Hematopoietic multipotent progenitor cell (in vitro differentiated cells): ENCODE results near the gene OR5AS1. TPM values are rescaled to one million over a fixed set of nuclear protein-coding genes. Genes with fewer than 3 reads are reported as not detected.
"Not testable (repeated sequence)": the region's sequence is repeated elsewhere in the genome, so short reads cannot be mapped to it uniquely, and the experiment has no call there.

Experiments
- DNase-seq, 3 donors: peaks; one replicate each; pipeline ENCODE4 v3.0.0-alpha.2; 2011 to 2015; ENCODE audit warnings: low read depth in 2 of 3, low spot score in 2 of 3
- total RNA-seq: library from RNA; depleted of rRNA; stranded (reverse); fragments of >200 nt; gene quantifications from one replicate; pipeline ENCODE4 v1.2.3, GENCODE V29; 2012

The OR5AS1 gene
- not detected for total RNA-seq

DNA sequence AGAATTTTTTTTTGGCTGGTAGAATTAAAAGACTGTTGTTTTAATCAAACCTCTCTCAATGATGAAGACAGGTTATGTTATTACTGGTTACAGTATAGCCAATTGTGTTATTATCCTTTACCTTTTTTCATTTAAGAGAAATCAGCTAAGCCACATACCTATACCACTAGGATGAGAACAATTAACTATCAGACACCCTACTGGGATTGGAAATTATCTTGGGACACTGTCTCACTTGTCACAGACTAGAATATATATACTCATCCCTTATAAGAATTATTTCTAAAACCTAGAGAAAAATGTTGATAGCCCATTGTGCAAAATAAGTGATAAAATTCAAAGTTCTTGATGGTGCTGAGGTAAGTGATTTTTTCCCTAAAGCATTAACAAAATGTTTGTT lies at the start of gene OR5AS1:
TSS of gene OR5AS1 (plus strand) at position 301 of the 400 bp plus-strand sequence. CDS start 2,765 bp downstream, outside the sequence.
- no peak for DNase-seq

GRCh38 chr11:55994525-55994924 lies 32.9 kb upstream of the OR5AS1 start, which contains the start of gene OR5F1:
TSS of gene OR5F1 (minus strand) at chr11:55994625. CDS start at chr11:55994625, 0 bp downstream.
- DNase-seq, result no peak

GRCh38 chr11:56010716-56011115 lies 16.7 kb upstream of the OR5AS1 start:
- no peak for DNase-seq

DNA sequence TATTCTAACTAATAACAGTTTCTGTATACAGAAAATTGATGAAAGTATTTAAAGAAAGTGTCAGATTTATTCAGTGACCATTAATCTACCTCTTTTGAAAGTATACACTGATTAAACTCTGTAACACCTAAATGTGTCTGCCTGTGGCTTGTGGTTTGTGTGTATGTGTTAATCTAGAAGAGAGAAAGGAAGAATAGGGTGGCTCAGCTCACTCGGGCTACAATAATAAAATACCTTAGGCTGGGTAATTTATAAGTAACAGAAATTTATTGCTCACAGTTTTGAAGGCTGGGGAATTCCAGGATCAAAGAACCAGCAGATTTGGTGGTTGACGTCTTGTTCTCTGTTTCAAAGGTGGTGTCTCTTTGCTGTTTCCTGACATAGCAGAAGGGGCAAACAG lies 13.6 kb upstream of the OR5AS1 start:
- no peak for DNase-seq

DNA sequence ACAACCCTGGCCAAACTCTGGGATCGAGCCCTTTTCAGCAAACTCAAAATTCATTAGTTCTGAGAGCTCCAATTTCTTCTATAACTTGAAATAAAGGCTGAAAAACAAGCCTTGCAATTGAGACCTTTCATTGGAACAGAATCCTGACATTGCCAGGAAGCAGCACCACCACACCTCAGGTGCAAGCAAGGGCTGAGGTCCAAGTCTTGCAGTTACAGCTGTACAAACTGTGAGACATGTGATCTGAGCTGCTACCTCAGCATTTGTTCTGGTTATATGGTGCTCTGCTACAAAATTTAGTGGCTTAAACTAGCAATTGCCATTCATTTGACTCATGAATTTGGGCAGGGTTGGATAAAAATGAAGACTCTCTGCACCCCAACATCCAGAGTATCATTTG lies 18.1 kb downstream of the OR5AS1 start:
- DNase-seq, result no peak

- DNase-seq, result no peak
Measured at GRCh38 chr11:56048480-56048879, 21.0 kb downstream of the OR5AS1 start.

DNA sequence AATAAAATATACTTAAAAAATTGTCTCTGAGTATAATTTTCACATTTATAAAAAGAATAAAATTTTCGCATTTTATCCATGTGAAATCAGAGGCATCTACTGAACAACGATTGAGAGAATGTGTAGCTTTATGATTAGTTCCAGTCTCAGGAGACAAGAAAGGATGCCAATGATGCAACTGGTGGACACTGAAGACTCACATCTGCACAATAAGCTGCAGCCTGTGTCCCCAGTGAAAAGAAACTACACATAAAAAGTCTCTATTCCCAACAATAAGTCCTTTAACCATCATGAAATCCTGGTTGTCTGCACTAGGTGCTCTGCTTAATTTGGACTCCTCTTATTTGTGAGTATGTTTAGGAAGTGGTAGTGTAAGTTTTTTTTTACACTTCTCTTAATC lies 22.0 kb downstream of the OR5AS1 start:
- DNase-seq, result no peak

DNA sequence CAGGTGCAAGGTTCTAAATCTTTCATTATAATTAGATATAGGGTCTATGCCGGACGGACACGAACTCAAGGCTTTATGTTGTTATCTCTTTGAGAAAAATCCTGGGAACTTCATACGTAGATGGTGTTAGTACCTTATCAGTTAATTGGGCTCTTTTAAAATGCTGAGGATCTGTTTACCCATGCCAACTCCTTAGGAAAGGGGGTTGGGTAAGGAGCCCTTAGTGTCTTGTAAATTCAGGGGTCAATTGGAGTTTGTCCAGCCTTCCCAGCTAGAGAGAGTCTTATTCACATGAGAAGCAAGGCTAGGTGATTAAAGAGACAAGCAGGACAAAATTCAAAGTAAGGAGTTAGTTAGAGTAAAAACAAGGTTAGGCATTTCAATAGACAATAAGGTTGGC lies 28.9 kb downstream of the OR5AS1 start:
- not testable (repeated sequence) for DNase-seq

DNA sequence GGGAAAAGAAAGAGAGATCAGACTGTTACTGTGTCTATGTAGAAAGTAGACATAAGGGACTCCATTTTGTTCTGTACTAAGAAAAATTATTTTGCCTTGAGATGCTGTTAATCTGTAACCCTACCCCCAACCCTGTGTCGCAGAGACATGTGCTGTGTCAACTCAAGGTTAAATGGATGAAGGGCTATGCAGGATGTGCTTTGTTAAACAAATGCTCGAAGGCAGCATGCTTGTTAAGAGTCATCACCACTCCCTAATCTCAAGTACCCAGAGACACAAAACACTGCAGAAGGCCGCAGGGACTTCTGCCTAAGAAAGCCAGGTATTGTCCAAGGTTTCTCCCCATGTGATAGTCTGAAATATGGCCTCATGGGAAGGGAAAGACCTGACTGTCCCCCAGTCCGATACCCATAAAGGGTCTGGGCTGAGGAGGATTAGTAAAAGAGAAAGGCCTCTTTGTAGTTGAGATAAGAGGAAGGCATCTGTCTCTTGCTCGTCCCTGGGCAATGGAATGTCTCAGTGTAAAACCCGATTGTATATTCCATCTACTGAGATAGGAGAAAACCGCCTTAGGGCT lies 30.3 kb downstream of the OR5AS1 start:
- DNase-seq, result not testable (repeated sequence)

GRCh38 chr11:56058260-56058780 lies 30.9 kb downstream of the OR5AS1 start:
- DNase-seq, result not testable (repeated sequence)

DNA sequence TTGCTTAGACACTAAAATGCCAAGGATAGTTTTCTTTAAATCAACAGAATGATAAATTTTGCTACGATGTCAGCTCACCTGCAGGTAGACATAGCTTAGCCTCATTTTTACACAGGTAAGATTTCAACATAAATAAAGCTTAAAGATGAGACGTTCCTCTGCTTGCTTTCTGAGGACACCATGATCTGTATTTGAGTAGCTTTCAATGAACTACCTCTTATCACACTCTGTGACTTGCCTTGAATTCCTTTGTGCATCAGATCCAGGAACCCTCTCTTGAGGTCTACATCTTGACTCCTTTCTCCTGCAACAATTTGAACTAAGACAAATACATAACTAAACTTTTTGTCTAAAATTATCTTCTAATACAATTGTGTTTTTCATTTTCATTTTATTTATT lies 39.5 kb downstream of the OR5AS1 start:
- DNase-seq, result no peak

Other genes with a start within 250 kb of the OR5AS1 start
- not detected for gene OR5D14, start 232.1 kb upstream of the OR5AS1 start, total RNA-seq
- gene OR5L1, start 216.3 kb upstream of the OR5AS1 start, total RNA-seq, result not detected
- gene OR5D18, start 208.0 kb upstream of the OR5AS1 start, total RNA-seq, result not detected
- not detected for gene OR5L2, start 200.4 kb upstream of the OR5AS1 start, total RNA-seq
- not detected for gene OR5D16, start 188.9 kb upstream of the OR5AS1 start, total RNA-seq
- not detected for gene TRIM51, start 144.4 kb upstream of the OR5AS1 start, total RNA-seq
- not detected for gene OR5W2, start 113.1 kb upstream of the OR5AS1 start, total RNA-seq
- not detected for gene OR5I1, start 91.3 kb upstream of the OR5AS1 start, total RNA-seq
- not detected for gene OR10AG1, start 57.7 kb upstream of the OR5AS1 start, total RNA-seq
- not detected for gene OR5F1, start 33.0 kb upstream of the OR5AS1 start, total RNA-seq
- gene OR8I2, start 65.7 kb downstream of the OR5AS1 start, total RNA-seq, result not detected
- under 0.01 TPM for gene OR8H2, start 76.0 kb downstream of the OR5AS1 start, total RNA-seq
- gene OR8H3, start 94.7 kb downstream of the OR5AS1 start, total RNA-seq, result not detected
- under 0.01 TPM for gene OR8J3, start 112.5 kb downstream of the OR5AS1 start, total RNA-seq
- gene OR8K5, start 132.7 kb downstream of the OR5AS1 start, total RNA-seq, result not detected
- not detected for gene OR5J2, start 149.0 kb downstream of the OR5AS1 start, total RNA-seq
- not detected for gene OR5T2, start 206.6 kb downstream of the OR5AS1 start, total RNA-seq
- not detected for gene OR5T3, start 224.6 kb downstream of the OR5AS1 start, total RNA-seq
- gene OR5T1, start 246.5 kb downstream of the OR5AS1 start, total RNA-seq, result not detected